HEK293T (cell line): ENCODE results near the gene DUSP11.

Source experiments
- CTCF ChIA-PET: fragments of 350-600 bp; formaldehyde crosslinking; extraction: SDS; loops from one replicate; lab custom pipeline; 2021; ENCODE audit warnings: antibody characterized with exemption, inconsistent platforms; lab: Yijun Ruan, JAX
- POLR2A ChIA-PET: fragments of 350-600 bp; formaldehyde crosslinking; extraction: SDS; loops from one replicate; lab custom pipeline; 2020; ENCODE audit warnings: antibody characterized with exemption, inconsistent platforms; lab: Yijun Ruan, JAX
- DNase-seq: peaks from one replicate; pipeline ENCODE4 v3.0.0; 2012; ENCODE audit warnings: mixed read lengths; ENCODE audit errors: extremely low spot score
- ARNT ChIP-seq: fragments of 450-650 bp; IDR thresholded peaks from 2 replicates; pipeline ENCODE4 v1.6.1; 2017; ENCODE audit warnings: mild to moderate bottlenecking
- BHLHE40 ChIP-seq: fragments of 450-650 bp; IDR thresholded peaks from 2 replicates; pipeline ENCODE4 v1.6.1; 2016; ENCODE audit warnings: mild to moderate bottlenecking, moderate library complexity, borderline replicate concordance
- CTBP1 ChIP-seq: fragments of 450-650 bp; IDR thresholded peaks from 2 replicates; pipeline ENCODE4 v1.6.1; 2016; ENCODE audit warnings: borderline replicate concordance
- ELF4 ChIP-seq: fragments of 450-650 bp; IDR thresholded peaks from 2 replicates; pipeline ENCODE4 v1.6.1; 2017; ENCODE audit warnings: antibody characterized with exemption
- FOXA1 ChIP-seq: fragments of 450-650 bp; IDR thresholded peaks from 2 replicates; pipeline ENCODE4 v1.6.1; 2016; ENCODE audit warnings: mild to moderate bottlenecking
- FOXK2 ChIP-seq: fragments of 450-650 bp; IDR thresholded peaks from 2 replicates; pipeline ENCODE4 v1.6.1; 2016; ENCODE audit warnings: mild to moderate bottlenecking
- FOXM1 ChIP-seq: fragments of 450-650 bp; IDR thresholded peaks from 2 replicates; pipeline ENCODE4 v1.6.1; 2017; ENCODE audit warnings: mild to moderate bottlenecking, borderline replicate concordance
- HDGF ChIP-seq: fragments of 450-650 bp; IDR thresholded peaks from 2 replicates; pipeline ENCODE4 v1.6.1; 2017; ENCODE audit warnings: antibody characterized with exemption, borderline replicate concordance
- L3MBTL2 ChIP-seq: fragments of 450-650 bp; conservative IDR thresholded peaks from 2 replicates; pipeline ENCODE4 v1.6.1; 2016; ENCODE audit warnings: mild to moderate bottlenecking
- LEF1 ChIP-seq: fragments of 450-650 bp; IDR thresholded peaks from 2 replicates; pipeline ENCODE4 v1.6.1; 2017; ENCODE audit warnings: mild to moderate bottlenecking, borderline replicate concordance
- NFRKB ChIP-seq: fragments of 450-650 bp; IDR thresholded peaks from 2 replicates; pipeline ENCODE4 v1.6.1; 2016; ENCODE audit warnings: mild to moderate bottlenecking, moderate library complexity
- PKNOX1 ChIP-seq: fragments of 450-650 bp; IDR thresholded peaks from 2 replicates; pipeline ENCODE4 v1.6.1; 2016
- SP1 ChIP-seq: fragments of 450-650 bp; IDR thresholded peaks from 2 replicates; pipeline ENCODE4 v1.6.1; 2017
- SUZ12 ChIP-seq: fragments of 450-650 bp; IDR thresholded peaks from 2 replicates; pipeline ENCODE4 v1.6.1; 2016; ENCODE audit warnings: mild to moderate bottlenecking
- TARDBP ChIP-seq: fragments of 450-650 bp; IDR thresholded peaks from 2 replicates; pipeline ENCODE4 v1.6.1; 2016
- ZNF384 ChIP-seq: fragments of 450-650 bp; IDR thresholded peaks from 2 replicates; pipeline ENCODE4 v1.6.1; 2016

DUSP11 gene

GRCh38 chr2:73776869-73777519 lies 2.9 kb downstream of the DUSP11 start:
- ChIA-PET POLR2A (interaction anchor here (0.9 kb wide), 1 partner anchor 39 kb away, joined by 5 read pairs; the partner anchor contains the start of gene TPRKB), CTCF (interaction anchor here (0.6 kb wide), 1 partner anchor 56 kb away, joined by 3 read pairs; no protein-coding TSS in a partner anchor)
- DNase-seq, result no peak
- no peak for TF ChIP-seq ELF4
- no peak for TF ChIP-seq NFRKB
- TF ChIP-seq HDGF, result no peak
- TF ChIP-seq SUZ12, result no peak
- TF ChIP-seq FOXM1, result no peak
- no peak for TF ChIP-seq SP1
- TF ChIP-seq FOXK2, result no peak
- TF ChIP-seq PKNOX1, result no peak

- TF ChIP-seq LEF1 (no peak), CTBP1 (no peak), L3MBTL2 (no peak), ELF4 (no peak), HDGF (no peak), ARNT (no peak)
- DNase-seq, result no peak
- POLR2A ChIA-PET, result no interaction called here
- CTCF ChIA-PET, result no interaction called here
These were observed 3.5 kb downstream of the DUSP11 start for GRCh38 chr2:73776381-73776780.

GRCh38 chr2:73772819-73773218 lies 7.1 kb downstream of the DUSP11 start:
- ChIA-PET POLR2A (no interaction called here), CTCF (no interaction called here)
- TF ChIP-seq CTBP1 (no peak), HDGF (no peak), TARDBP (no peak), LEF1 (no peak)

GRCh38 chr2:73770725-73771124 lies 9.2 kb downstream of the DUSP11 start:
- ChIA-PET POLR2A (no interaction called here), CTCF (no interaction called here)
- TF ChIP-seq ELF4, result no peak
- no peak for TF ChIP-seq FOXM1
- TF ChIP-seq FOXA1, result no peak
- TF ChIP-seq SP1, result no peak
- no peak for TF ChIP-seq ZNF384
- no peak for DNase-seq

More at GRCh38 chr2:73772819-73773218, 7.1 kb downstream of the DUSP11 start:
- no peak for DNase-seq

GRCh38 chr2:73766994-73767393 lies 12.9 kb downstream of the DUSP11 start:
- TF ChIP-seq TARDBP, result no peak
- no peak for TF ChIP-seq SP1
- no peak for TF ChIP-seq ARNT
- no peak for TF ChIP-seq SUZ12
- no peak for TF ChIP-seq FOXK2
- TF ChIP-seq FOXM1, result no peak
- TF ChIP-seq L3MBTL2, result no peak
- no peak for TF ChIP-seq FOXA1
- no peak for TF ChIP-seq PKNOX1
- no peak for TF ChIP-seq ELF4
- TF ChIP-seq ZNF384, result no peak
- no peak for TF ChIP-seq LEF1
- TF ChIP-seq HDGF, result no peak
- POLR2A ChIA-PET, result no interaction called here
- no peak for DNase-seq
- CTCF ChIA-PET, result no interaction called here

GRCh38 chr2:73766349-73766748 lies 13.6 kb downstream of the DUSP11 start:
- TF ChIP-seq FOXM1, result no peak
- no peak for TF ChIP-seq LEF1
- TF ChIP-seq TARDBP, result no peak
- TF ChIP-seq ZNF384, result no peak
- TF ChIP-seq FOXK2, result no peak
- TF ChIP-seq PKNOX1, result no peak
- no peak for TF ChIP-seq L3MBTL2
- no peak for TF ChIP-seq SUZ12
- TF ChIP-seq HDGF, result no peak
- no peak for TF ChIP-seq ELF4
- TF ChIP-seq ARNT, result no peak
- TF ChIP-seq CTBP1, result no peak
- TF ChIP-seq SP1, result no peak
- TF ChIP-seq BHLHE40, result no peak
- no peak for TF ChIP-seq NFRKB
- no peak for TF ChIP-seq FOXA1
- CTCF ChIA-PET, result interaction anchor here (0.6 kb wide), 1 partner anchor 739 kb away, joined by 3 read pairs; no protein-coding TSS in a partner anchor
- POLR2A ChIA-PET, result no interaction called here
- DNase-seq, result no peak
